GM18907 (cell line): Measurements from ENCODE around the gene FAM153A.
"Not testable (repeated sequence)": the region's sequence is repeated elsewhere in the genome, so short reads cannot be mapped to it uniquely, and the experiment has no call there.

ENCODE experiments used
- ATAC-seq: cut with Tn5 transposase; IDR thresholded peaks from one replicate; pipeline ENCODE4 v1.9.1; 2021; ENCODE audit warnings: mild to moderate bottlenecking, moderate library complexity; ENCODE audit not compliant: unreplicated experiment

The FAM153A gene

GRCh38 chr5:177782792-177783633 is at the start of gene FAM153A:
Gene FAM153A, minus strand, starts transcription at chr5:177782899.
- peak; percentile 65 for ATAC-seq

DNA sequence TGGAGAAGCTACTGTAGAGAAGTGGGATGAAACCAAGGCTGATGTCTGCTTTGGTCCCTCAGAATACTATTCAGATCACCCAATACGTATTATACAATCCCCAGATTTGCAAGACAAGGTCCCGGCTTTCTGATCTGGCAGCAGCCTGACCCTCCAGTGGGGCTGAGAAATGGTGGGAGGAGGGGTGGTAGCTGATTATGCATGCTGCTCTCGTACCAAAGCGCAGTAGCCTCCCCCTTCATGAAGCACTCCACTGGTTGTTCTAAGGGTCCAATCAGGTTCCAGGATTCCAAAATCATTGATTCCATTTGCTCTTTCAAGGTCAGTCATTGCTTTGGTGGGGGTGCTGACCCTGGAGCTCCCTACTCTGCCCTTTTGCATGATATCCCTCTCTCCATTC is 49.6 kb upstream of the FAM153A start:
- not testable (repeated sequence) for ATAC-seq

- ATAC-seq, result not testable (repeated sequence)
Observed at GRCh38 chr5:177826073-177826472, 43.4 kb upstream of the FAM153A start.

GRCh38 chr5:177824776-177825175 is 42.1 kb upstream of the FAM153A start:
- ATAC-seq, result not testable (repeated sequence)

- not testable (repeated sequence) for ATAC-seq
Observed at GRCh38 chr5:177822489-177822888, 39.8 kb upstream of the FAM153A start.

GRCh38 chr5:177819664-177820063 is 37.0 kb upstream of the FAM153A start:
- ATAC-seq, result not testable (repeated sequence)

- ATAC-seq, result not testable (repeated sequence)
Observed at GRCh38 chr5:177812814-177813425, 30.2 kb upstream of the FAM153A start.

- not testable (repeated sequence) for ATAC-seq
Observed at GRCh38 chr5:177812160-177812743, 29.6 kb upstream of the FAM153A start.

- not testable (repeated sequence) for ATAC-seq
Observed at GRCh38 chr5:177809209-177809913, 26.7 kb upstream of the FAM153A start.

- not testable (repeated sequence) for ATAC-seq
Observed at GRCh38 chr5:177808420-177808819, 25.7 kb upstream of the FAM153A start.

GRCh38 chr5:177807265-177807664 is 24.6 kb upstream of the FAM153A start:
- ATAC-seq, result not testable (repeated sequence)

GRCh38 chr5:177801427-177801826 is 18.7 kb upstream of the FAM153A start:
- ATAC-seq, result not testable (repeated sequence)

DNA sequence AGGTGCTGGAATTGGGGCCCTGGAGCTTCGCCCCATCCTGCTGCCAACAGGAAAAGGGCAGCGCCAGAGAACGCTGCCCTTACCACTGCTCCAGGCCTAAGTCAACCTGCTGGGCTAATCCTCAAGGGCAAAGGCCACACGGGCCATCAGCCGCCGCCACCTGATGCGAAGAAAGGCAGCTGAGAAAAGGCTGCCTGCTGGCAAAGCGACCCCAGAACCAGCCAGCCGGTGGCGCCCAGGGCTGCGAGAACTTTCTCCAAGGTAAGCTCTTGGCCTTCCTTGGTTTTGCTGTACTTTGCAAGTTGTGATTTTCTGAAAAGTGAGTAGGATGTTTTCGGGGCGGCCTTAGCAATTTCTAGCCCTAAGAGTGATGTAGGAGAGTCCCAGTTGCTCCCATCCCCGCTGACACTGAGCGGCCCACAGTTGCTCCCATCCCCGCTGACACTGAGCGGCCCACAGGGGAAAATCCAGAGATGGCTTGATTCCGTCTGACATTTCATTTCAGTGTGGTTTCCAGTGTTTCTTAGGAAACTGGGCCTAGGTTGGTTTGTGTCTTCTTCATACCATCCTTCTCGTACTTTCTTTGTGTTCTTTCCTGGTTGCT is 15.6 kb upstream of the FAM153A start:
- not testable (repeated sequence) for ATAC-seq

- ATAC-seq, result not testable (repeated sequence)
Observed at GRCh38 chr5:177793272-177793671, 10.6 kb upstream of the FAM153A start.

DNA sequence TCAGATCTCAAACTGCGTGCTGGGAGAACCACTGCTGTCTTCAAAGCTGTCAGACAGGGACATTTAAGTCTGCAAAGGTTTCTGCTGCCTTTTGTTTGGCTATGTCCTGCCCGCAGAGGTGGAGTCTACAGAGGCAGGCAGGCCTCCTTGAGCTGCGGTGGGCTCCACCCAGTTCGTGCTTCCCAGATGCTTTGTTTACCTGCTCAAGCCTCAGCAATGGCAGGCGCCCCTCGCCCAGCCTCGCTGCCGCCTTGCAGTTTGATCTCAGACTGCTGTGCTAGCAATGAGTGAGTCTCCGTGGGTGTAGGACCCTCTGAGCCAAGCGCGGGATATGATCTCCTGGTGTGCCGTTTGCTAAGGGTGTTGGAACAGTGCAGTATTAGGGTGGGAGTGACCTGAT is 8.9 kb upstream of the FAM153A start:
- not testable (repeated sequence) for ATAC-seq

DNA sequence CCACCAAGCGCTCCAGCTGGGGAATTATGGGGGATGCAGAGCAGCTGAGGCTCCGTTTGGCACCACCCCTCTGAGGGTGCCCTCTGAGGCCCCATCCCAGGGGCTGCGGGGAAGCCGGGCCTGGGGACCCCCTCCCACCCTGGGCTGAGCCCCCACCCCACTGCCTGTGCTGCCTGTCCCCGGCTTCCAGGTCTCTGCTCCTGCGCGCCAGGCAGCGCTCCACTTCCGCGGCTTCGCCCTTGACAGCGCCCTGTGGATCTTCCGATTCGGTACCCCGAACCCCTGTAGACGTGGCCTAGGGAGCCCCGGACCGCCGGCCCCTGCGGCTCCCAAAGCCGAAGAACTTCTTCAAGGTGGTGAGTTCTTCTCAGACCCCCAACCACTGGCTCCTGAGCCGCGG is 530 bp downstream of the FAM153A start:
- ATAC-seq, result not testable (repeated sequence)

GRCh38 chr5:177771206-177771605 is 11.5 kb downstream of the FAM153A start:
- not testable (repeated sequence) for ATAC-seq

DNA sequence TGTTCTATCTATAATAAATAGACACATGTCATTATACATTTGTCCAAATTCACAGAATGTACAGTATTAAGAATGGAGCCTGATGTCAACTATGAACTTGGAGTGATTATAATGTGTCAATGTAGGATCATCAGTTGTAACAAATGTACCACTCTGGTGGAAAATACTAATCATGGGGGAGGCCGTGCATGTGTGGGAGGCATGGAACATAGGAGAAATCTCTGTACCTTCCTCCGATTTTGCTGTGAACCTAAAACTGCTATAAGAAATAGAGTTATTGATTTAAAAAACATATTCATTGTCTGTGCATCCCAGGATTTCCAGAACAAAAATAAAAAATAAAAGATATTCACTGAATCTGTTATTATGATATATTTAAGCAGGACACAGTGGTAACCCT is 12.1 kb downstream of the FAM153A start:
- ATAC-seq, result not testable (repeated sequence)

DNA sequence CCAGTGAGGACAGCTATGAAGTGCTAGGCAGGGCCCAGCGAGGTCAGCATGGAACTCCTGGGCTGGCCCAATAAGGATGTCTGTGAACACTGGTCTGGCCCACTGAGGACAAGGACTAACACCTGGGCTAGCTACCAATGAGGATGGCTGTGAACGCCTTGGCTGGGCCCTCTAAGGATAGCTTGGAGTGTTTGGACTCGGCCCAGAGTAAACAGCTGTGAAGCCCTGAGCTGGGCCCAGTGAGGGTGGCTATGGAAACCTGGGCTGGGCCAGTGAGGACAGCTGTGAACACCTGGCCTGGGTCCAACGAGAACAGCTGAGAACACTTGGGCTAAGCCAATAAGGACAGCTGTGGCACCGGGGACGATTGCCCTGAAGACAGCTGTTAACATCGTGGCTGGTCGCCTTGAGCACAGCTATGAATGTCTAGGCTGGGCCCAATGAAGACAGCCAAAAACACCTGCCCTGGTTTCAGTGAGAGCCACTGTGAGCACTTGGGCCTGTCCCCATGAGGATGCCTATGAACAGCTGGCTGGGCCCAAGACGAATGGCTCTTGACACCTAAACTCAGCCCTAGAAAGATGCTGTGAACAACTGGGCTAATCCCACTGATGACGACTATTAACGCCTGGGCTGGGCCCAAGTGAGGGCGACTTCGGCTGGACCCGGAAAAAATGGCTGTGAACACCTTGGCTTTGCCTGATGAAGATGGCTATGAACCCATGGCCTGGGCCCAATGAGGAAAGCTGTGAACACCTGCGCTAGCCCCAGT is 18.8 kb downstream of the FAM153A start:
- ATAC-seq, result not testable (repeated sequence)

DNA sequence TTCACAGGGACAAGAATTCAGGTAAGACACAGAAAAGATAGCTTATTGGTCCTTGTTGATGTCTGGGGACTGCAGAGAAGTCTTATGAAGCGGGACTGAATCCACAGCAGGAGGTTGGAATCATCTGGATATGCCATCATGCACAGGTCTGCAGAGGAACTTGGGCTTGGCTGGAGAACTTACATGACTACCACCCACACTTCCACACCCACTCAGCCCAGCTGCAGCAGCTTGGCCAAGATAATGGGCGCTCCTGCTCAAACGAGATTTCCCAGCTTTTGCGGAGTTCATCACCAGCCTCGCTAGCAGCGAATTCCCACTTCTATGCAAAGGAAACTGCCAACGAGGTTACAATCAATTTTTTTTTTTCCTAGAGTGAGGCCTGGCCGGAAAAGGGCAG is 21.7 kb downstream of the FAM153A start:
- ATAC-seq, result not testable (repeated sequence)
